ENCODE measurements around the gene MXD1. TPM values are rescaled to one million over a fixed set of nuclear protein-coding genes. Genes with fewer than 3 reads are reported as not detected.

The MXD1 gene
- total RNA-seq, 3 donors from 2014 or later = 98.6 to 202 (median 122) TPM

- Histone ChIP-seq H3K4me1 (ENCODE audit: low read depth) (peaks cover 14% of the 10 kb centered on the region), H3K9me3 (no peaks in the 10 kb centered on the region), H3K4me3 (no peak overlapping the region), H3K36me3 (ENCODE audit: low read depth) (no peaks in the 10 kb centered on the region)
- ATAC-seq (peak; percentile 94), DNase-seq (peak in 2 of 3 donors; percentile 51 to 56)
- no peak for TF ChIP-seq CTCF (IDR thresholded peaks at IDR 0.05)
- intact Hi-C loops (cut with DNase I, micrococcal nuclease) = no loop called here
Measured at GRCh38 chr2:69964353-69964841, 49.5 kb downstream of the MXD1 start.

- Histone ChIP-seq H3K9me3 (no peaks in the 10 kb centered on the region), H3K36me3 (ENCODE audit: low read depth) (no peaks in the 10 kb centered on the region), H3K4me3 (no peak overlapping the region), H3K4me1 (ENCODE audit: low read depth) (peaks cover 14% of the 10 kb centered on the region)
- no peak for ATAC-seq
- no peak for DNase-seq
- intact Hi-C loops (cut with DNase I, micrococcal nuclease) = no loop called here
- no peak for TF ChIP-seq CTCF (IDR thresholded peaks at IDR 0.05)
Measured at GRCh38 chr2:69965756-69966445, 51.0 kb downstream of the MXD1 start.

GRCh38 chr2:69966496-69966895, 51.6 kb downstream of the MXD1 start:
- ATAC-seq (no peak), DNase-seq (no peak)
- intact Hi-C loops (cut with DNase I, micrococcal nuclease) = no loop called here
- TF ChIP-seq CTCF (IDR thresholded peaks at IDR 0.05) = no peak
- Histone ChIP-seq H3K9me3 (no peaks in the 10 kb centered on the region), H3K36me3 (ENCODE audit: low read depth) (no peaks in the 10 kb centered on the region), H3K4me3 (no peak overlapping the region), H3K4me1 (ENCODE audit: low read depth) (peaks cover 14% of the 10 kb centered on the region)

DNA sequence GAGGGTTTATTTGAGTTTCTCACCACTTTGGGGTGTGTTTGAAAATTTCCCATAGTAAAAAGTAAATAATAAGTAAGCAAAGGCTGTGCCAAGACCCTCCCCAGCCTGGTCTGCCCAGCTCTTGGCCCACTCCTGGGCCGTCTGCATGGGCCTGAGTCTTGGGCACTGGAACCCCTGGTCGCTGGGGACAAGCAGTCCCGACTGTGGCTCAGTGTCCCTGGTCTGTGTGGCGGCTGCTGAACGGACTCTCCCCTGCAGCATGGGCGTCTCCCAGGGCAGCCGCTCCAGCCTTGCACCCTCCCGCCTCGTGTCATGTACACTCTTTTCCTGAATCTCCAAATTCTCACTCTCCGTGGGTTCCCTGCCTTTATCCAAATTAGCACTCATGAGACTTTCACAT, 53.7 kb downstream of the MXD1 start:
- TF ChIP-seq CTCF (IDR thresholded peaks at IDR 0.05) = no peak
- H3K36me3 ChIP-seq (ENCODE audit: low read depth) = no peaks in the 10 kb centered on the region
- H3K9me3 ChIP-seq = no peaks in the 10 kb centered on the region
- intact Hi-C loops (cut with DNase I, micrococcal nuclease) = no loop called here
- no peak overlapping the region for H3K4me3 ChIP-seq
- H3K4me1 ChIP-seq (ENCODE audit: low read depth) = peaks cover 11% of the 10 kb centered on the region
- ATAC-seq = no peak
- peak in 1 of 3 donors; percentile 10 for DNase-seq

GRCh38 chr2:69969126-69969983, 54.4 kb downstream of the MXD1 start:
- Histone ChIP-seq H3K4me1 (ENCODE audit: low read depth) (peaks cover 4% of the 10 kb centered on the region), H3K36me3 (ENCODE audit: low read depth) (no peaks in the 10 kb centered on the region), H3K9me3 (no peaks in the 10 kb centered on the region), H3K4me3 (no peak overlapping the region)
- no peak for ATAC-seq
- DNase-seq = peak in 1 of 3 donors; percentile 17
- TF ChIP-seq CTCF (IDR thresholded peaks at IDR 0.05) = no peak
- intact Hi-C loops (cut with DNase I, micrococcal nuclease) = no loop called here
